UCSD-AML1 (cell line): Measurements from ENCODE around the gene ANKRD62.
A peak's percentile ranks its signal among the peaks of the same experiment; 100 is the strongest.
"Not testable (repeated sequence)": the region's sequence is repeated elsewhere in the genome, so short reads cannot be mapped to it uniquely, and the experiment has no call there.

Experiments
- DNase-seq: peaks from one replicate; lab custom pipeline; 2025; ENCODE audit not compliant: unreplicated experiment; lab: John Stamatoyannopoulos, UW

ANKRD62 gene

DNA sequence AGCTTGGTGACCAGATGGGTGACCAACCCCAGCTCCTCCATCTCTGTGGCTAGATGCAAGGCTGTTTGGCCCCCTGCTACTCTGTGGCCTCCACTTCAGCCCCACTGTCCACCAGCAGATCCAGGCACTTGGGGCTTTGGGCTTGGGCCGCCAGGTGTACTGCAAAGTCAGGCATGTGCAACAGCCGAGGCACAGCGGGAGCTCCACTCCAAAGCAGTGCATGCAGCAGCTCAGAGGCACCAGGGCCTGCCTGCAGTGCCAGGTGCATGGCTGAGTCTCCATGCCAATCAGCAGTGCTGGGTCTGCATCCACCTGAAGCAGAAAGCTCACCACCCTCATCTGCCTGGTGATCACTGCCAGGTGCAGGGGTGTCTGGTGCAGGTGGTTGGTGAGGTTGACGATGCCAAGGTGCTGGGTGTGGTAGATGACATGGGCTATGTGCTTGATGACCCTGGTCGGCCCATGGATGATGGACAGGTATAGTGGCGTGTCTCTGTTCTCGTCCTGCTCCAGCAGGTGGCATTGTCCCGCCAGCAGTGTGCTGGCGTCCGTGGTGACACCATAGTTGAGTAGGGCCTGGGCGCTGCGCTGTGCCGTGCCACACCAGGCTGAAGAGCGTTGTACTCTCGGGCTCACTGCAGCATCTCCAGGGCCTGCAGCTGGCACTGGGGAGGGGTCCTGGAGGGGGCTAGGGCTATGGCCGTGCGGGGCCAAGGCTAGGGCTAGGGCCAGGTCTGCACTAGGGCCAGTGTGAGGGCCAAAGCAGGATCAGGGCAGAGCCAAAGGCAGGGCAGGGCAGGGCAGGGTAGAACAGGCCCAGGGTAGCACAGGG is 1.0 kb upstream of the ANKRD62 start:
- peak; percentile 21 for DNase-seq

DNA sequence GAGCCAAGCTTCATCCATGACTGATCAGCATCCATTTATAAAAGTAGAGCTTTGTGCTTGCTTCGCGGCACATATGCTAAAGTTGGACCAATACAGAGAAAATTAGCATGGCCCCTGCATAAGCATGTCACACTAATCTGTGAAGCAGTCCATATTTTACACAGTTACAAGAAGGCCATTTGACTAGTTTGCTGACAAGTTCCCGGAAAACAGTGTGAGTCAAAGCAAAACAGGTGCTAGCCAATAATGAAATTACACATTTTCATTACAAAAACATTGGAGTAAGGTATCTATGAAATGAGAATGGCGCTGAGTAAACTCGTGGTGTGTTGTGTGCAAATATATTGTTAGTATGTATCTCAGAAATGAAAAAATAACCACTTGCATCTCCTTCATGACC is 4.7 kb downstream of the ANKRD62 start:
- no peak for DNase-seq

DNA sequence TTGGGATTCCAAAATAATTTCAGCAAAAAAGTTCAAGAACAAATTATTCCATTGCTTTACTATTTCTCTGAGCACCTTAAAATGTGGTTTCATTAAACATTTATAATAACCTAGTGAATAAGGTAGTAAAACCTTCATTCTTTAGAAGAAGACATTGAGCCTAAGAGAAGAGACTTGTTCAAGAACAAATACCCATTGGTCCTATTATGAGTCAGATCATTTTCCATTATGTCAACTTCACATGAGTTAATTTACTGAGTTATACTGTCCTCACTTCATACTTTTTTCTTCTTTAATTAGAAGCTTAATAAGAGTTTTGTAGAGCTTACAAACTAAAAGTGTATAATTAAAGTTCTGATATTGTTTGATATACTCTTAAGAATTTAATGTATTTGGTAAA is 5.5 kb downstream of the ANKRD62 start:
- DNase-seq, result no peak

DNA sequence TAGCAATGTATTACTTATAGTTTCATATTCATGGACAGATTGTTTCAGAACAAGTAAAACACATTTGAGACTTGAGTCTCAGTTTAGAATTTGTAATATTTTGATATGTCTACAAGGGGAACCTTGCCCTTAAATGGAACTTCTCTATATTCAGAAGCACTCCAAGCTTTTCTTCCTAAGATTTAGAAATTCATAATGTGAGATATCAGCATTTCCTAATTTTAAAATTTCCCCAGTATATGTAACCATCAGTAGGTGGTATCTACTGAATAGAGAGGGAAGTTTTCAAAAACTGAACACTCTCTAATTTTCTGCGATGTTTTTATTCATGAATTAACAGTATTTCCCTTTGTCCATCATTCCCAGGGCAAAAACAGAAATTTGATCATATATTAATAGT is 7.6 kb downstream of the ANKRD62 start:
- DNase-seq, result no peak

DNA sequence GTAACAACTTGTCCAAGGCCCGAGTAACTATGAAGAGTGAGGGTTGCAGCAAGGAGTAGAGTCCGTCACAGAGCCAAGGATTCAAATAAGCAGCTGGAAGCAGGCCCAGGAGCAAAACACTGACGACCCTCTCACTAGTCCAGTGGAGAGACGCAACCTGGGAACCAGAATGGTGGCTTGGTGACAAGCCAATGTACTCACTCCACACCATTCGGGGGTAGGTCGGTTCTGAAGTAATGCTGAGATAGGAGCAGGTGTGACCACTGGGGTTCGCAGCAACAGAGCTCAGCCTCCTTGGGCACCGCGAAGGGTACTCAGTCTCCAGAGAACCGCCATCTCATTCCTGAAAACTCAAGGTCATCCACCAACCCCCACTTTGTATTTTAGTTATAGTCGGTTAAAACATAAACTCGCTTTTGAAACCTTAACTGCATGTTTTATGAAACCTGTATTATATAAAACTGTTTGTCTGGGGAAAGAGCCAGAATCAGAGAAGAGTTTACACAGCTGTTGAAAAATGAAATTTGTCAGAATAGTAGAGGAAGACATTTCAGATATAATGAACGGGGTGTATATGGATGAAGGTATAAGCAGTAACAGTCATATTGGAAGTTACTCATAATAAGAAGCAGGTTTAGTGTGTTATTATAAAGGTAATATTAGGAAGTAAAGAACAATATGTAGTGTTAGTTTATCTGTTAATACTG is 8.6 kb downstream of the ANKRD62 start:
- DNase-seq, result no peak

DNA sequence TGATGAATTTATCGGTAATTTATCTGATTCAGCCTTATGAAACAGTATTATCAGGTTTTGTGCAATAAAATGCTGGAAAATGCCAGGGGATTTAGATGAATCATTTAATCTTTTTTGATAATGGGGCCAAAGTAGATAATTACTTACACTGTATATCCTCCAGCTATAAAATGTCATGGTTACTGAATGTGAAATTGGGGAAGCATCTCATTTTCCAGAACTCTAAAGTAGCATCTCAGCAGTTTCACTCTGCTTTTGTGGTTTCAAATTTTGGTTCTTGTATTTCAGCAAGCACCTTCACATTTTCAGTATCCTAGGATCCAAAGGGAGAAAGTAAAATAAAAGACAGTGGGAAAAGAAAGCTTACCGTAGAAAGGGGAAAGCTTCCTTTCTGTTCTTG is 12.8 kb downstream of the ANKRD62 start:
- no peak for DNase-seq

DNA sequence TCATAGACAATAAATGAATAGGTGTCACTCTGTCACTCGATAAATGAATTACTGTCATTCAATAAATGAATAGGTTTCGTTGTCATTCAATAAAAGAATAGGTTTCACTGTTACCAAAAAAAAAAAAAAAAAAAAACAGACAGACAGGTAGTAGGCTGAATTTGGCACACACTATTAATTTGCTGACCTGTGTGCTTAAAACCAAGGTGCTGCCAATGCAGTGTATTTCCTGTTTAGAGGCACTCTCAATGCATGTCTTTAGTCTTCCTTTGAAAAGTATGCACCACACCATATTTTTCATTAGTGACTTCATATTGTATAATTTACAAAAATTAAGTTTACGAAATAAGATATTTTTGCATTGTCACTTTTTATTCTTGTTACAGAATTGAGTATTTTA is 16.2 kb downstream of the ANKRD62 start:
- DNase-seq, result no peak

DNA sequence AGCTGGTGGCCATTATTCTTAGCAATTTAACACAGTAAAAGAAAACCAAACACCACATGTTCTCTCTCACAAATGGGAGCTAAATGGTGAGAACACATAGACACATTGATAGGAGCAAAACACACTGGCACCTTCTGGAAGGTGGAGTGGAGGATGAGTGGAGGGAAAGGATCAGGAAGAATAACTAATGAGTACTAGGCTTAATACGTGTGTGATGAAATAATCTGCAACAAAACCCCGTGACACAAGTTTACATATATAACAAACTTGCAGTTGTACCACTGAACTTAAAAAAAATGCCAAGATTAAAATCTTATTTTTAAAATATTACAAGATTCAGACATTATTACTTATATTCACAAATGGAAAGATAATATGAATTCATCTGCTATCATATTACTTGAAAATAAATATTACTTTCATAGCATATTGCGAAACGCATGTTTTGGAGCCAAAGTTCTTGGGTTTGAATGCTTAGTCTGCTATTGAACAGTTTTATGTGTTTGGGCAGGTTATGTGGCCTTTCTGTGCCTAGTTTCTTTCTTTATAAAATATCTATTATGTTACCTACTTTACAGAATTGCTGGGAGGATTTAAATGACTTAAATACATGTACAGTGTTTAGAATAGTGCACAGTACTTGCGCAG is 20.5 kb downstream of the ANKRD62 start:
- no peak for DNase-seq

DNA sequence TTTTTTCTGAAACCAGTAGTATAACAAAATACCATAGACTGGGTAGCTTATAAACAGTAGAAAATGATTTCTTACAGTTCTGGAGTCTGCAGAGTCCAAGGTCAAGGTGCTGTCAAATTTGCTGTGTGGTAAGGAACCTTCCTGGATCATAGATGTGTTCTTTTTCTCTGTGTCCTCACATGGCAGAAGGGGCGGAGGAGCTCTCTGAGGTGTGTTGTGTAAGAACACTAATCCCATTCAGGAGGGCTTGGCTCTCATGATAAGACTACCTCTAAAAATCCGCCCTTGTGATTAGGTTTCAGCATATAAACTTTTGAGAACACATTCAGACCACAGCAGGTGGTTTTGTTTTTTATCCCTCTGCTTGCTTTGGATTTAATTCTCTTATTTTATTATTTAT is 25.7 kb downstream of the ANKRD62 start:
- no peak for DNase-seq

DNA sequence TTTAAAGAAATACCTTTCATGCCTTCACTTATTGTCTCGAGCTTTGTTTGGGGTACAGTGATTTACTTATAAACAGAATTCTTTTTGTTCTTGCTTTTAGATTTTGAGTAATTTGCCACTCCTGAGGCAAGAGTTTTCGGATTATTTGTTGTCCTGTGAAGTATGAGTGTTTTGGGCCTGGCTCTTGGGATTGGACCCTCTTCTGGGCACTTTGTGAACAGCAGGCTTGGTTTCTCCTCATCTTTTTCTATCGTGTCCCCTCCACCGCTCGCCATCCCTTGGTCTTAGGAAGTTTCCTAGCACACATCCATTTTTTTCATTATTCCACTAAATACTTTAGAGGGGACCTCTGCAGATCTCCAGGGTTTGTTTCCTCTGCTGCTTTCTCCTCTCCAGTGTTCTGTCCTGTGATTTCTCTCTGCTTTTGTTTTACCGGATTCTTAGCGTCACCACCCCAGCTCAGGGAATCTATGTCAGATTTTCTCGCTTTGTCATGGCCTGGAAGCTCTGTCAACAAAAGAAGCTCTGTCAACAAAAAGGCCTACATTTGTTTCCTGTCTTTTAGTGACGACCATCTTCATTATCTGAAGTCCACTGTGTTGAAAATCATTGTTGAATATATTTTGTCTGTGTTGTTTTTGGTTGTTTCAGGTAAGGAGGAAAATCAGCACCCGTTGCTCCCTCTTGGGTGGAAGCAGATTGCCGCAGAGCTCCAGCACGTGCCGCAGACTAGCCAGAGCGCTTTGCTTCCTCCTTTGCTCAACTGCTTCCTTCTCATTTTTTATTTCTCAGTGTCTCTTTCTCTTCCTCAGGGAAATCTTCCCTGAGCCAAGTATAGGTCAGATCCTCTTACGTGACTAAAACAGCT is 27.8 kb downstream of the ANKRD62 start:
- no peak for DNase-seq

DNA sequence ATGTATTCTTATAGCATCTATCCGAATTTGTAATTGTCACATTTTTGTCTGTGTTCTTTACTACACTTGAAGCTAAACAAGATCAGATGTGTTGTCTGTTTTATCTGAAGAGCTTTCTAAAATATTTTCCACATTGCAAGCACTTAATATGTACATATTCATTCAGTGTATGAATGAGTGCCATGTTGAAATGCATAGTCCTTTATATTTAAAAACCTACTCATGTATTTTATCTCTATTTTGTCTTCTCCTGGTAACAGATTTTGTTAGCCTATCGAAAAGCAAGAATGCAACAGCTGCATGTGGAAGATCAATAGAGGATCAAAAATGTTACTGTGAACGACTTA is 28.4 kb downstream of the ANKRD62 start:
- not testable (repeated sequence) for DNase-seq

DNA sequence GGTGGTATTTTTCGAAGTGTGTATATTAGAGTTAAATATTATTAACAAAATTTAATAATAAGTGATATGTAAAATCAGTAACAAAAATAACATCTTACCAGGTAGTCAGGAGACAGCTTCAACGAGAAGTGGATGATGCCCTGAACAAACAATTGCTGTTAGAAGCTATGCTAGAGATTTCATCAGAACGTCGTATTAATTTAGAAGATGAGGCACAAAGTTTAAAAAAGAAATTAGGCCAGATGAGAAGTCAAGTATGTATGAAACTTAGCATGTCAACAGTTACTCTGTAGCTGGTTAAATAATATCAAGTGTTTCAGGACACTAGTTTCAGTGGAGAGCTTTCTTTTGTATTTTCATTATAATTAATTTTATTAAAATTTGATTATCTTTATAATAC is 34.0 kb downstream of the ANKRD62 start:
- not testable (repeated sequence) for DNase-seq

DNA sequence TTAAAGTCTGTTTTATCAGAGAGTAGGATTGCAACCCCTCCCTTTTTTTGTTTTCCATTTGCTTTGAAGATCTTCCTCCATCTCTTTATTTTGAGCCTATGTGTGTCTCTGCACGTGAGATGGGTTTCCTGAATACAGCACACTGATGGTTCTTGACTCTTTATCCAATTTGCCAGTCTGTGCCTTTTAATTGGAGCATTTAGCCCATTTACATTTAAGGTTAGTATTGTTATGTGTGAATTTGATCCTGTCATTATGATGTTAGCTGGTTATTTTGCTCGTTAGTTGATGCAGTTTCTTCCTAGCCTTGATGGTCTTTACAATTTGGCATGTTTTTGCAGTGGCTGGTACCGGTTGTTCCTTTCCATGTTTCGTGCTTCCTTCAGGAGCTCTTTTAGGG is 45.2 kb downstream of the ANKRD62 start:
- not testable (repeated sequence) for DNase-seq

DNA sequence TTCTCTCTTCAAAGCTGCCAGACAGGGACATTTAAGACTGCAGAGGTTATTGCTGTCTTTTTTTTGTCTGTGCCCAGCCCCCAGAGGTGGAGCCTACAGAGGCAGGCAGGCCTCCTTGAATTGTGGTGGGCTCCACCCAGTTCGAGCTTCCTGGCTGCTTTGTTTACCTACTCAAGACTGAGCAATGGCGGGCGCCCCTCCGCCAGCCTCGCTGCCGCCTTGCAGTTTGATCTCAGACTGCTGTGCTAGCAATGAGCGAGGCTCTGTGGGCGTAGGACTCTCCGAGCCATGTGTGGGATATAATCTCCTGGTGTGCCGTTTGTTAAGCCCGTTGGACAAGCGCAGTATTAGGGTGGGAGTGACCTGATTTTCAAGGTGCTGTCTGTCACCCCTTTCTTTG is 47.2 kb downstream of the ANKRD62 start:
- DNase-seq, result not testable (repeated sequence)

DNA sequence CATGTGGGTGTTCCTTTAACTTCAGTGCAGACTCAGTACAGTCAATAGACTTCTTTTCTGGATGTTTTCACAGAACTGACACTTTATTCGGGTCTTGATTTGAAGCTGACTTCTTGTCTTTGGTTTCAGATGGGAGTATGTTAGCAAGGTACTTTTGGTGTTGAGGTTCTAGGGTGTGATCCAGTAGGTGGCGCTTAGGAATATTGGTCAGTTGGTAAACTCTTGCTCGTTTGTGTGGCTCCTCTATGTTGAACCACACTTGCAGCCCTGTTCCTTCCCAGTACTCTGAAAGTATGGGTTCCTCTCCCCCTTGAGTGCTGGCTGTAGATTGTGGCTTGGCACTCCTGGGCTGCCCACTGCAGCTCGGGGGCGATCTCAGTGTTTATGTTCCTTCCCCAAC is 48.1 kb downstream of the ANKRD62 start:
- not testable (repeated sequence) for DNase-seq

DNA sequence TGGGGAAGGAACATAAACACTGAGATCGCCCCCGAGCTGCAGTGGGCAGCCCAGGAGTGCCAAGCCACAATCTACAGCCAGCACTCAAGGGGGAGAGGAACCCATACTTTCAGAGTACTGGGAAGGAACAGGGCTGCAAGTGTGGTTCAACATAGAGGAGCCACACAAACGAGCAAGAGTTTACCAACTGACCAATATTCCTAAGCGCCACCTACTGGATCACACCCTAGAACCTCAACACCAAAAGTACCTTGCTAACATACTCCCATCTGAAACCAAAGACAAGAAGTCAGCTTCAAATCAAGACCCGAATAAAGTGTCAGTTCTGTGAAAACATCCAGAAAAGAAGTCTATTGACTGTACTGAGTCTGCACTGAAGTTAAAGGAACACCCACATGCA is 55.8 kb downstream of the ANKRD62 start:
- DNase-seq, result not testable (repeated sequence)

DNA sequence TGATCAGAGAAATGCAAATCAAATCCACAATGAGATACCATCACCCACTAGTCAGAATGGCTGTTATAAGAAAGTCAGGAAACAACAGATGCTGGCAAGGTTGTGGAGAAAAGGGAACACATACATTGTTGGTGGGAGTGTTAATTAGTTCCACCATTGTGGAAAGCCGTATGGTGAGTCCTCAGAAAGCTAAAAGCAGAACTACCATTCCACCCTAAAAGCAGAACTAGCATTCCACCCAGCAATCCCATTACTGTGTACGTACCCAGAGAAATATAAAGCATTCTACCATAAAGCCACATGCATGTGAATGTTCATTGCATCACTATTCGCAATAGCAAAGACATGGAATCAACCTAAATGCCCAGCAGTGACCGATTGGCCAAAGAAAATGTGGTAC is 60.7 kb downstream of the ANKRD62 start:
- no peak for DNase-seq

DNA sequence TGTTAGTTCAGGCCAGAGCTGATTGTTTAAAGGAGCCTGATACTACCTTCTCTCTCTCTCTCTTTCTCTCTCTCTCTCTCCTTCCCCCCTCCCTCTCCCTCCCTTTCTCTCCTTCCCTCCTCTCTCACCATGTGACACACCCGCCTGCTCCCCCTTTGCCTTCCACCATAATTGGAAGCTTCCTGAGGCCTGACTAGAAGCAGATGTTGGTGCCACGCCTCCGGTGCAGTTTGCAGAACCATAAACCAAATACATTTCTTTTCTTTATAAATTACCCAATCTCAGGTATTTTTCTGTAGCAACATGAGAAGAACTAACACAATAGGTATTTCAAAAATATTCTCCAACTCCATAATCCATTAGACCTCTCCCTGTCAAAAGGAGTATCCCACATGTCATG is 62.4 kb downstream of the ANKRD62 start:
- no peak for DNase-seq

DNA sequence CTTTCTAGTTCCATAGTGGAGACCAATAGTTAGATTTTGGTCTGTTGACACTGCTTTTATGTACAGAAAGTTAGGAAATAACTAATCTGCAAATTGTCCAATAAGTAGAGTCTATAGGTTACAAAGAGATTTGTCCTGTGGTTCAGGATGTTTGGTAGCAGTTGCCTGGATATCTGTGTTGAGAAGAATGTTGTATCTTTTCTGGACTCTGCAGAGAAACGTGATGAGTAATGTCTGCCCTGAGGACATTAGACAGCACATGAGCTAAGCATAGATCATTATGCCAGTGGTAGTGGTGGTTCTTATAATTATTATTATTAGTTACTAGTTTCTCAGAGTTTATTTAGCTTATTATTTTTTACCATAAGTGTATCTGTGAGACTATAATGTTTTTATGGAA is 65.8 kb downstream of the ANKRD62 start:
- no peak for DNase-seq

DNA sequence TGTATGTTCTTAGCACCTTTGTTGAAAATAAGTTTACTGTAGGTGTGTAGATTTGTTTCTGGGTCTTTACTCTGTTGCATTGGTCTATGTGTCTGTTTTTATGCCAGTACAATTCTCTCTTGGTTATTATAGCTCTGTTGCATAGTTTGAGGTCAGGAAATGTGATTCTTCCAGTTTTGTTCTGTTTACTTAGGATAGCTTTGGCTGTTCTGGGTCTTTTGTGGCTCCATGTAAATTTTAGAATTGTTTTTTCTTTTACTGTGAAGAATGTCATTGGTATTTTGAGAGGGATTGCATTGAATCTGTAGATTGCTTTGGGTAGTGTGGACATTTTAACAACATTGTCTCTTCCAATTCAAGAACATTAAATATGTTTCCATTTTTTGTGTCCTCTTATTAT is 69.1 kb downstream of the ANKRD62 start:
- no peak for DNase-seq
